ENCODE measurements around the gene LRP5.
"Not testable (repeated sequence)": the region's sequence is repeated elsewhere in the genome, so short reads cannot be mapped to it uniquely, and the experiment has no call there.

LRP5 gene

GRCh38 chr11:68392822-68393221 is 80.4 kb downstream of the LRP5 start:
- no peak for DNase-seq (ENCODE audit: low read depth)

GRCh38 chr11:68396516-68396915 is 84.1 kb downstream of the LRP5 start:
- no peak for DNase-seq (ENCODE audit: low read depth)

- no peak for DNase-seq (ENCODE audit: low read depth)
These were observed 84.9 kb downstream of the LRP5 start for GRCh38 chr11:68397256-68397655.

GRCh38 chr11:68398995-68399851 is 86.8 kb downstream of the LRP5 start:
- no peak for DNase-seq (ENCODE audit: low read depth)

GRCh38 chr11:68399916-68400315 is 87.5 kb downstream of the LRP5 start:
- DNase-seq (ENCODE audit: low read depth), result no peak

GRCh38 chr11:68400584-68400983 is 88.2 kb downstream of the LRP5 start:
- DNase-seq (ENCODE audit: low read depth), result not testable (repeated sequence)

GRCh38 chr11:68401856-68402255 is 89.5 kb downstream of the LRP5 start:
- no peak for DNase-seq (ENCODE audit: low read depth)

GRCh38 chr11:68402355-68403031 is 90.1 kb downstream of the LRP5 start:
- DNase-seq (ENCODE audit: low read depth), result no peak

- no peak for DNase-seq (ENCODE audit: low read depth)
These were observed 91.0 kb downstream of the LRP5 start for GRCh38 chr11:68403424-68403823.

- DNase-seq (ENCODE audit: low read depth), result no peak
These were observed 91.4 kb downstream of the LRP5 start for GRCh38 chr11:68403831-68404230.

- no peak for DNase-seq (ENCODE audit: low read depth)
These were observed 94.2 kb downstream of the LRP5 start for GRCh38 chr11:68406324-68407313.

- DNase-seq (ENCODE audit: low read depth), result no peak
These were observed 96.1 kb downstream of the LRP5 start for GRCh38 chr11:68408512-68408911.

GRCh38 chr11:68409748-68410344 is 97.5 kb downstream of the LRP5 start:
- DNase-seq (ENCODE audit: low read depth), result no peak

- no peak for DNase-seq (ENCODE audit: low read depth)
These were observed 99.2 kb downstream of the LRP5 start for GRCh38 chr11:68411501-68411991.

- no peak for DNase-seq (ENCODE audit: low read depth)
These were observed 100.4 kb downstream of the LRP5 start for GRCh38 chr11:68412593-68413475.

GRCh38 chr11:68413591-68413999 is 101.2 kb downstream of the LRP5 start:
- DNase-seq (ENCODE audit: low read depth), result no peak

- DNase-seq (ENCODE audit: low read depth), result no peak
These were observed 102.3 kb downstream of the LRP5 start for GRCh38 chr11:68414496-68415221.

GRCh38 chr11:68416070-68416578 is 103.7 kb downstream of the LRP5 start:
- DNase-seq (ENCODE audit: low read depth), result no peak

- no peak for DNase-seq (ENCODE audit: low read depth)
These were observed 106.3 kb downstream of the LRP5 start for GRCh38 chr11:68418648-68419047.

- no peak for DNase-seq (ENCODE audit: low read depth)
These were observed 107.8 kb downstream of the LRP5 start for GRCh38 chr11:68420171-68420570.

All from activated T-cell treated with anti-CD3 and anti-CD28 coated beads for 1 hour (primary cell).